Activated T-cell treated with anti-CD3 and anti-CD28 coated beads, Interleukin-2, amount 50 U/mL, for 4 hours (primary cell): ENCODE results near the gene DAGLA. TPM values are rescaled to one million over a fixed set of nuclear protein-coding genes. Genes with fewer than 3 reads are reported as not detected.

Experiments used
- ATAC-seq, 2 donors: fragments of 200-7000 bp; cut with Tn5 transposase; one replicate each; pipeline ENCODE4 v1.10.0; 2021
- DNase-seq: peaks from one replicate; pipeline ENCODE4 v3.0.0-alpha.2; 2020
- H3K27me3 Mint-ChIP-seq: one replicate; pipeline ENCODE4 v1.8.0; 2021; ENCODE audit warnings: low read depth, mixed read lengths
- H3K36me3 Mint-ChIP-seq: one replicate; pipeline ENCODE4 v1.8.0; 2022; ENCODE audit warnings: mixed read lengths; ENCODE audit not compliant: insufficient read depth
- H3K4me1 Mint-ChIP-seq: one replicate; pipeline ENCODE4 v1.8.0; 2021; ENCODE audit warnings: low read depth, mixed read lengths
- H3K4me3 Mint-ChIP-seq: one replicate; pipeline ENCODE4 v1.8.0; 2021; ENCODE audit warnings: mild to moderate bottlenecking, moderate library complexity, mixed read lengths
- H3K9me3 Mint-ChIP-seq: one replicate; pipeline ENCODE4 v1.8.0; 2021; ENCODE audit warnings: mixed read lengths
- total RNA-seq, 3 donors: library from RNA; stranded (reverse); gene quantifications; one replicate each; pipeline ENCODE4 v1.2.1, GENCODE V29; 2021

Gene DAGLA
- total RNA-seq, 3 donors from 2014 or later = 0.20 to 0.35 (median 0.21) TPM

GRCh38 chr11:61680622-61681221 lies 531 bp downstream of the DAGLA start:
- Mint-ChIP-seq H3K36me3 (no peaks in the 10 kb centered on the region), H3K9me3 (no peaks in the 10 kb centered on the region), H3K27me3 (peaks cover 36% of the 10 kb centered on the region), H3K4me3 (peak overlapping the region; percentile 67), H3K4me1 (peaks cover 4% of the 10 kb centered on the region)
- ATAC-seq = peak in 1 of 2 donors; percentile 3
- no peak for DNase-seq

GRCh38 chr11:61682093-61682732 lies 2.0 kb downstream of the DAGLA start:
- Mint-ChIP-seq H3K9me3 (no peaks in the 10 kb centered on the region), H3K4me3 (peak overlapping the region; percentile 67), H3K27me3 (peaks cover 33% of the 10 kb centered on the region), H3K4me1 (peaks cover 4% of the 10 kb centered on the region), H3K36me3 (no peaks in the 10 kb centered on the region)
- DNase-seq = no peak
- no peak for ATAC-seq

- Mint-ChIP-seq H3K27me3 (peaks cover 30% of the 10 kb centered on the region), H3K9me3 (no peaks in the 10 kb centered on the region), H3K4me1 (peaks cover 4% of the 10 kb centered on the region), H3K4me3 (no peak overlapping the region), H3K36me3 (no peaks in the 10 kb centered on the region)
- no peak for DNase-seq
- no peak for ATAC-seq
Measured at GRCh38 chr11:61682906-61683675, 2.9 kb downstream of the DAGLA start.

GRCh38 chr11:61683961-61684869 lies 4.0 kb downstream of the DAGLA start:
- no peaks in the 10 kb centered on the region for H3K36me3 Mint-ChIP-seq
- H3K27me3 Mint-ChIP-seq = peaks cover 25% of the 10 kb centered on the region
- DNase-seq (no peak), ATAC-seq (peak; percentile 12 to 19)
- peaks cover 4% of the 10 kb centered on the region for H3K4me1 Mint-ChIP-seq
- no peak overlapping the region for H3K4me3 Mint-ChIP-seq
- H3K9me3 Mint-ChIP-seq = no peaks in the 10 kb centered on the region

GRCh38 chr11:61684870-61685616 lies 4.9 kb downstream of the DAGLA start:
- no peak overlapping the region for H3K4me3 Mint-ChIP-seq
- DNase-seq = no peak
- no peaks in the 10 kb centered on the region for H3K36me3 Mint-ChIP-seq
- H3K9me3 Mint-ChIP-seq = no peaks in the 10 kb centered on the region
- peaks cover 4% of the 10 kb centered on the region for H3K4me1 Mint-ChIP-seq
- ATAC-seq = peak; percentile 4 to 6
- H3K27me3 Mint-ChIP-seq = peaks cover 24% of the 10 kb centered on the region

GRCh38 chr11:61685617-61685967 lies 5.4 kb downstream of the DAGLA start:
- Mint-ChIP-seq H3K27me3 (peaks cover 24% of the 10 kb centered on the region), H3K9me3 (no peaks in the 10 kb centered on the region), H3K4me1 (peaks cover 4% of the 10 kb centered on the region), H3K4me3 (peak overlapping the region; percentile 5), H3K36me3 (no peaks in the 10 kb centered on the region)
- DNase-seq = peak; percentile 24
- ATAC-seq = peak in 1 of 2 donors; percentile 27

- Mint-ChIP-seq H3K27me3 (peaks cover 20% of the 10 kb centered on the region), H3K4me3 (no peak overlapping the region), H3K36me3 (no peaks in the 10 kb centered on the region), H3K9me3 (no peaks in the 10 kb centered on the region), H3K4me1 (no peaks in the 10 kb centered on the region)
- DNase-seq (no peak), ATAC-seq (no peak)
Measured at GRCh38 chr11:61686066-61686465, 5.9 kb downstream of the DAGLA start.

GRCh38 chr11:61686469-61686868 lies 6.3 kb downstream of the DAGLA start:
- no peak for ATAC-seq
- no peak overlapping the region for H3K4me3 Mint-ChIP-seq
- no peaks in the 10 kb centered on the region for H3K36me3 Mint-ChIP-seq
- H3K9me3 Mint-ChIP-seq = no peaks in the 10 kb centered on the region
- H3K27me3 Mint-ChIP-seq = peaks cover 19% of the 10 kb centered on the region
- no peaks in the 10 kb centered on the region for H3K4me1 Mint-ChIP-seq
- no peak for DNase-seq

GRCh38 chr11:61687420-61687819 lies 7.2 kb downstream of the DAGLA start:
- DNase-seq = no peak
- no peaks in the 10 kb centered on the region for H3K4me1 Mint-ChIP-seq
- no peaks in the 10 kb centered on the region for H3K9me3 Mint-ChIP-seq
- H3K36me3 Mint-ChIP-seq = no peaks in the 10 kb centered on the region
- H3K4me3 Mint-ChIP-seq = no peak overlapping the region
- no peak for ATAC-seq
- peaks cover 12% of the 10 kb centered on the region for H3K27me3 Mint-ChIP-seq

GRCh38 chr11:61688365-61689163 lies 8.4 kb downstream of the DAGLA start:
- Mint-ChIP-seq H3K36me3 (no peaks in the 10 kb centered on the region), H3K4me3 (no peak overlapping the region), H3K9me3 (no peaks in the 10 kb centered on the region), H3K27me3 (peaks cover 12% of the 10 kb centered on the region), H3K4me1 (no peaks in the 10 kb centered on the region)
- DNase-seq = no peak
- no peak for ATAC-seq

- Mint-ChIP-seq H3K4me1 (no peaks in the 10 kb centered on the region), H3K9me3 (no peaks in the 10 kb centered on the region)
Measured at GRCh38 chr11:61689164-61689496, 8.9 kb downstream of the DAGLA start.

GRCh38 chr11:61690706-61691379 lies 10.7 kb downstream of the DAGLA start:
- Mint-ChIP-seq H3K4me1 (peaks cover 4% of the 10 kb centered on the region), H3K36me3 (no peaks in the 10 kb centered on the region), H3K4me3 (no peak overlapping the region), H3K27me3 (peaks cover 3% of the 10 kb centered on the region), H3K9me3 (no peaks in the 10 kb centered on the region)
- no peak for ATAC-seq
- no peak for DNase-seq

More at GRCh38 chr11:61689164-61689496, 8.9 kb downstream of the DAGLA start:
- DNase-seq (no peak), ATAC-seq (no peak)
- Mint-ChIP-seq H3K4me3 (no peak overlapping the region), H3K27me3 (peaks cover 12% of the 10 kb centered on the region), H3K36me3 (no peaks in the 10 kb centered on the region)
